ENCODE results near the gene RBBP5. TPM values are rescaled to one million over a fixed set of nuclear protein-coding genes. Genes with fewer than 3 reads are reported as not detected.
A peak's percentile ranks its signal among the peaks of the same experiment; 100 is the strongest.

The RBBP5 gene
- total and polyA plus RNA-seq, 2 experiments from 2014 or later = 14.1 to 26.5 TPM

DNA sequence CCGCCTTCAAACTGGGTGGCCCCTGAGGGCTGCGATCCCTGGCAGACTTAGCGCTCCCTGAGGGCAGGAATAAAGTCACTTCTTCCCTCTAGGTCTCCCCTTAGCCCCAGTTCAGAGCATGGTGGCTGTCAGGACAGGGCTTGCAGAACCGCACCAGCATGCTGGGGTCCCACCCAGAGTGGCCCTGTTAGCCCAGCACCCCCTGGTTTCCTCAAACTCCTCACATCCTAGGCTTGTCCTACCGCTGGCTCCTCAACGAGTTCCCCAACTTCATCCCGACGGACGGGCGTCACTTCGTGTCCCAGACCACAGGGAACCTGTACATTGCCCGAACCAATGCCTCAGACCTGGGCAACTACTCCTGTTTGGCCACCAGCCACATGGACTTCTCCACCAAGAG lies 62.9 kb downstream of the RBBP5 start:
- TF ChIP-seq, protein P1, sequence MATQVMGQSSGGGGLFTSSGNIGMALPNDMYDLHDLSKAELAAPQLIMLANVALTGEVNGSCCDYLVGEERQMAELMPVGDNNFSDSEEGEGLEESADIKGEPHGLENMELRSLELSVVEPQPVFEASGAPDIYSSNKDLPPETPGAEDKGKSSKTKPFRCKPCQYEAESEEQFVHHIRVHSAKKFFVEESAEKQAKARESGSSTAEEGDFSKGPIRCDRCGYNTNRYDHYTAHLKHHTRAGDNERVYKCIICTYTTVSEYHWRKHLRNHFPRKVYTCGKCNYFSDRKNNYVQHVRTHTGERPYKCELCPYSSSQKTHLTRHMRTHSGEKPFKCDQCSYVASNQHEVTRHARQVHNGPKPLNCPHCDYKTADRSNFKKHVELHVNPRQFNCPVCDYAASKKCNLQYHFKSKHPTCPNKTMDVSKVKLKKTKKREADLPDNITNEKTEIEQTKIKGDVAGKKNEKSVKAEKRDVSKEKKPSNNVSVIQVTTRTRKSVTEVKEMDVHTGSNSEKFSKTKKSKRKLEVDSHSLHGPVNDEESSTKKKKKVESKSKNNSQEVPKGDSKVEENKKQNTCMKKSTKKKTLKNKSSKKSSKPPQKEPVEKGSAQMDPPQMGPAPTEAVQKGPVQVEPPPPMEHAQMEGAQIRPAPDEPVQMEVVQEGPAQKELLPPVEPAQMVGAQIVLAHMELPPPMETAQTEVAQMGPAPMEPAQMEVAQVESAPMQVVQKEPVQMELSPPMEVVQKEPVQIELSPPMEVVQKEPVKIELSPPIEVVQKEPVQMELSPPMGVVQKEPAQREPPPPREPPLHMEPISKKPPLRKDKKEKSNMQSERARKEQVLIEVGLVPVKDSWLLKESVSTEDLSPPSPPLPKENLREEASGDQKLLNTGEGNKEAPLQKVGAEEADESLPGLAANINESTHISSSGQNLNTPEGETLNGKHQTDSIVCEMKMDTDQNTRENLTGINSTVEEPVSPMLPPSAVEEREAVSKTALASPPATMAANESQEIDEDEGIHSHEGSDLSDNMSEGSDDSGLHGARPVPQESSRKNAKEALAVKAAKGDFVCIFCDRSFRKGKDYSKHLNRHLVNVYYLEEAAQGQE (IDR thresholded peaks at IDR 0.05; ENCODE audit: unreplicated experiment) = no peak
- TF ChIP-seq NANOG (IDR thresholded peaks at IDR 0.05; ENCODE audit: borderline replicate concordance) (no peak), POLR2AphosphoS5 (IDR thresholded peaks at IDR 0.05; ENCODE audit: low read depth) (no peak)
- TF ChIP-seq, protein P2, sequence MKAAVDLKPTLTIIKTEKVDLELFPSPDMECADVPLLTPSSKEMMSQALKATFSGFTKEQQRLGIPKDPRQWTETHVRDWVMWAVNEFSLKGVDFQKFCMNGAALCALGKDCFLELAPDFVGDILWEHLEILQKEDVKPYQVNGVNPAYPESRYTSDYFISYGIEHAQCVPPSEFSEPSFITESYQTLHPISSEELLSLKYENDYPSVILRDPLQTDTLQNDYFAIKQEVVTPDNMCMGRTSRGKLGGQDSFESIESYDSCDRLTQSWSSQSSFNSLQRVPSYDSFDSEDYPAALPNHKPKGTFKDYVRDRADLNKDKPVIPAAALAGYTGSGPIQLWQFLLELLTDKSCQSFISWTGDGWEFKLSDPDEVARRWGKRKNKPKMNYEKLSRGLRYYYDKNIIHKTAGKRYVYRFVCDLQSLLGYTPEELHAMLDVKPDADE (IDR thresholded peaks at IDR 0.05) = no peak
- Mint-ChIP-seq H3K4me3 (no peak overlapping the region), H3K27me3 (ENCODE audit: insufficient read depth, low read depth, poor library complexity) (peaks cover 15% of the 10 kb centered on the region), H3K27ac (peak overlapping the region; percentile 9; the same call in 1 of the 2 replicates), H3K36me3 (ENCODE audit: low read depth) (no peaks in the 10 kb centered on the region), H3K9me3 (no peaks in the 10 kb centered on the region), H3K4me1 (peaks cover 17% of the 10 kb centered on the region)
- Histone ChIP-seq H4K20me1 (replicated peaks; ENCODE audit: insufficient read depth) (no peaks in the 10 kb centered on the region), H2AFZ (no peak overlapping the region), H3K79me2 (replicated peaks; ENCODE audit: insufficient read depth) (no peaks in the 10 kb centered on the region), H3K4me1 (ENCODE audit: insufficient read depth) (no peaks in the 10 kb centered on the region), H3K27ac (ENCODE audit: low read depth) (no peak overlapping the region), H3F3A (replicated peaks; ENCODE audit: low read depth) (no peaks in the 10 kb centered on the region), H3K4me2 (no peak overlapping the region), H3K27me3 (ENCODE audit: insufficient read depth) (no peaks in the 10 kb centered on the region), H3K36me3 (ENCODE audit: insufficient read depth) (no peaks in the 10 kb centered on the region), H3K4me3 (no peak overlapping the region), H3K9me2 (ENCODE audit: insufficient read depth) (no peaks in the 10 kb centered on the region)
- DNase-seq (ENCODE audit: low spot score) (no peak), ATAC-seq (no peak)

DNA sequence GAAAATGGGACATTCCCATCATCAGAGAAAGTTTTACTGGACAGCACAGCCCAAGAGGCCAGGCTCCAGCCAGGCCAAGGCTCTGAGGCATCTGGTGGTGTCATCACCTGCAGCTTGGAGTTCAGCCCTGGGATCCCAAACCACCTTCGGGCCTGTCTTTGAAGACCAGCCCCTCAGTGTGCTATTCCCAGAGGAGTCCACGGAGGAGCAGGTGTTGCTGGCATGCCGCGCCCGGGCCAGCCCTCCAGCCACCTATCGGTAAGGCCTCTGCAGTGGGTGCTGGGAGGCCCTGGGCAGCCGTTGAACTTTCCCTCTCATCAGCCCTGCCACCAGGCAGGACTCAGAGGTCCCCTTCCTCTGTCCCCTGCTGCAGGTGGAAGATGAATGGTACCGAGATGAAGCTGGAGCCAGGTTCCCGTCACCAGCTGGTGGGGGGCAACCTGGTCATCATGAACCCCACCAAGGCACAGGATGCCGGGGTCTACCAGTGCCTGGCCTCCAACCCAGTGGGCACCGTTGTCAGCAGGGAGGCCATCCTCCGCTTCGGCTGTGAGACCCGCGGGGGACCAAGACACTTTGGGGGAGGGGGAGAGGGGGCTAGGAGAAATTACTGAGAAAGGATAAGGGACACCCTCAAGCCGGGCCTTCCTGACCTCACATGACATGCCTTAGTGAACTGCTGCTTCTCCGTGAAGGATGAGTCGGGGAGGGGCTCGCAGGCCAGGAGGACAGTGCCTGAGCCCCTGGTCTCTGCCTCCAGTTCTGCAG lies 63.8 kb downstream of the RBBP5 start:
- Mint-ChIP-seq H3K4me3 (no peak overlapping the region), H3K4me1 (peaks cover 25% of the 10 kb centered on the region), H3K36me3 (ENCODE audit: low read depth) (no peaks in the 10 kb centered on the region), H3K27ac (no peak overlapping the region), H3K27me3 (ENCODE audit: insufficient read depth, low read depth, poor library complexity) (peaks cover 15% of the 10 kb centered on the region), H3K9me3 (no peaks in the 10 kb centered on the region)
- Histone ChIP-seq H3K27me3 (ENCODE audit: insufficient read depth) (no peaks in the 10 kb centered on the region), H3F3A (replicated peaks; ENCODE audit: low read depth) (no peaks in the 10 kb centered on the region), H2AFZ (no peak overlapping the region), H3K36me3 (ENCODE audit: insufficient read depth) (no peaks in the 10 kb centered on the region), H3K4me3 (no peak overlapping the region), H3K27ac (ENCODE audit: low read depth) (no peak overlapping the region), H3K4me1 (ENCODE audit: insufficient read depth) (no peaks in the 10 kb centered on the region), H3K79me2 (replicated peaks; ENCODE audit: insufficient read depth) (no peaks in the 10 kb centered on the region), H3K4me2 (no peak overlapping the region), H4K20me1 (replicated peaks; ENCODE audit: insufficient read depth) (no peaks in the 10 kb centered on the region), H3K9me2 (ENCODE audit: insufficient read depth) (no peaks in the 10 kb centered on the region)
- ATAC-seq (no peak), DNase-seq (ENCODE audit: low spot score) (no peak)
- TF ChIP-seq EZH2 (IDR thresholded peaks at IDR 0.05; ENCODE audit: low read depth, unreplicated experiment) (no peak), STAT1 (IDR thresholded peaks at IDR 0.05; ENCODE audit: unreplicated experiment) (no peak), EZH2phosphoT487 (IDR thresholded peaks at IDR 0.05; ENCODE audit: unreplicated experiment) (no peak)
- TF ChIP-seq, protein P1 (IDR thresholded peaks at IDR 0.05; ENCODE audit: unreplicated experiment) = no peak
